ENCODE results near the gene PLPPR2.

Gene PLPPR2

DNA sequence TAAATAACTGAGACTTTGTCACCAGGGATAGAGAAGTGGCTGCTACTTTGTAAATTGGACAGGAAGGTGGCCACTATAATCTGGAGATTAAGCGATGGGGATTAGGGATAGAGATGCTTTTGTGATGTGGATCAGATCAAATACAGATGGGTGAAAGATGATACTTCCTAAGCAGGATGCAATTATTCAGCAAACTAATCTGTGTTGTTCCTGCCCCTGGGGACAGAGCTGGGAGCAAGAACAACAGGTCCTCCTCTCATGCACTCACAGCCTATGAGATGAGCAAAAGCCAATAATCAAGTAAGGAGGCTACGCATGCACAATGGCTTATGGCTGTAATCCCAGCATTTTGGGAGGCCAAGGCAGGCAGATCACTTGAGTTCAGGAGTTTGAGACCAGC, 59.3 kb downstream of the PLPPR2 start:
- FAIRE-seq (no peak), DNase-seq (ENCODE audit: insufficient read length, low spot score) (no peak)
- TF ChIP-seq POLR2A (IDR thresholded peaks at IDR 0.05; ENCODE audit: low read depth, low read length) = no peak

Data from H54 (cell line).